A549 (cell line): Measurements from ENCODE around the gene DLGAP1. TPM values are rescaled to one million over a fixed set of nuclear protein-coding genes. Genes with fewer than 3 reads are reported as not detected.

Experiments
- ATAC-seq, 2 experiments: fragments of 200-7000 bp in 1 of 2; fragments of >200 bp in 1 of 2; cut with Nextera tagmentation in 1 of 2; cut with Tn5 transposase in 1 of 2; 3 replicates each; pipeline versions ENCODE4 v1.8.0 to v1.9.1; 2018 to 2020; ENCODE audit warnings: mild to moderate bottlenecking in 1 of 2, moderate library complexity in 1 of 2
- CTCF ChIA-PET: fragments of 300-600 bp; sonication (Branson Sonifier 250); formaldehyde crosslinking; extraction: SDS; loops from one replicate; lab custom pipeline; 2021; ENCODE audit warnings: antibody characterized with exemption, inconsistent platforms; lab: Yijun Ruan, JAX
- POLR2A ChIA-PET: fragments of 350-600 bp; formaldehyde crosslinking; extraction: SDS; loops from one replicate; lab custom pipeline; 2021; ENCODE audit warnings: antibody characterized with exemption, inconsistent platforms; lab: Yijun Ruan, JAX
- DNase-seq, 2 experiments: peaks; one replicate each; pipeline versions ENCODE4 v3.0.0 to v3.0.0-alpha.2; 2011 to 2016; ENCODE audit warnings: low read depth in 1 of 2, low spot score in 1 of 2
- FAIRE-seq: peaks from 2 replicates; lab custom pipeline; 2011; peaks lifted over from hg19 to GRCh38; lab: Jason Lieb, UNC
- H3K27ac ChIP-seq, 2 experiments: fragments of >200 bp; sonication (Bioruptor Twin); formaldehyde crosslinking; 3 replicates each; pipeline ENCODE4 v1.5.1; 2016 to 2017
- H3K4me1 ChIP-seq: fragments of >200 bp; sonication (Bioruptor Twin); formaldehyde crosslinking; 3 replicates; pipeline ENCODE4 v1.6.1; 2016
- H3K4me2 ChIP-seq: fragments of >200 bp; sonication (Bioruptor Twin); formaldehyde crosslinking; 3 replicates; pipeline ENCODE4 v1.6.1; 2016
- H3K4me3 ChIP-seq: fragments of >200 bp; sonication (Bioruptor Twin); formaldehyde crosslinking; 3 replicates; pipeline ENCODE4 v1.5.1; 2016
- H3K9me3 ChIP-seq: fragments of >200 bp; sonication (Bioruptor Twin); formaldehyde crosslinking; 3 replicates; pipeline ENCODE4 v1.6.1; 2016
- BHLHE40 ChIP-seq: IDR thresholded peaks from 2 replicates; pipeline ENCODE4 v1.6.1; 2012; ENCODE audit warnings: low read depth, low read length, inconsistent platforms
- CEBPB ChIP-seq, 2 experiments: fragments of >200 bp in 1 of 2; sonication (Bioruptor Twin) in 1 of 2; formaldehyde crosslinking in 1 of 2; IDR thresholded peaks; 2 replicates each; pipeline ENCODE4 v1.6.1; 2012 to 2016
- CTCF ChIP-seq: fragments of >200 bp; sonication (Bioruptor Twin); formaldehyde crosslinking; IDR thresholded peaks from 3 replicates; pipeline ENCODE4 v1.5.1; 2016
- EHF ChIP-seq: fragments of 250-450 bp; sonication (Bioruptor Pico); IDR thresholded peaks from 2 replicates; pipeline ENCODE4 v1.5.0; 2020; ENCODE audit warnings: mild to moderate bottlenecking
- FOSB ChIP-seq: fragments of 250-450 bp; sonication (Bioruptor Pico); IDR thresholded peaks from 2 replicates; pipeline ENCODE4 v1.5.0; 2020; ENCODE audit warnings: mild to moderate bottlenecking, moderate library complexity
- FOSL2 ChIP-seq, 2 experiments: fragments of 450-650 bp in 1 of 2; fragments of >200 bp in 1 of 2; sonication (Bioruptor Twin) in 1 of 2; formaldehyde crosslinking; IDR thresholded peaks; 2 replicates each; pipeline versions ENCODE4 v1.5.0 to v1.6.1; 2016 to 2020; ENCODE audit warnings: mild to moderate bottlenecking in 1 of 2, moderate library complexity in 1 of 2
- FOXS1 ChIP-seq: fragments of 250-450 bp; sonication (Bioruptor Pico); IDR thresholded peaks from 2 replicates; pipeline ENCODE4 v1.5.0; 2020; ENCODE audit warnings: mild to moderate bottlenecking, moderate library complexity
- HEYL ChIP-seq: fragments of 250-450 bp; sonication (Bioruptor Pico); IDR thresholded peaks from 2 replicates; pipeline ENCODE4 v1.8.0; 2021; ENCODE audit warnings: mild to moderate bottlenecking, moderate library complexity
- KDM1A ChIP-seq: fragments of 200-600 bp; sonication (generic); IDR thresholded peaks from 2 replicates; pipeline ENCODE4 v1.6.1; 2016; ENCODE audit warnings: low read depth, mild to moderate bottlenecking
- MAFK ChIP-seq: fragments of 450-650 bp; IDR thresholded peaks from 2 replicates; pipeline ENCODE4 v1.6.1; 2014; ENCODE audit not compliant: partially characterized antibody
- MAX ChIP-seq: IDR thresholded peaks from 2 replicates; pipeline ENCODE4 v1.6.1; 2012
- NPAS2 ChIP-seq: fragments of 250-450 bp; sonication (Bioruptor Pico); IDR thresholded peaks from 2 replicates; pipeline ENCODE4 v1.8.0; 2022; ENCODE audit warnings: mild to moderate bottlenecking, moderate library complexity, borderline replicate concordance
- POLR2AphosphoS2 ChIP-seq: conservative IDR thresholded peaks from 2 replicates; pipeline ENCODE4 v1.6.1; 2012; ENCODE audit warnings: low read length, improper control_type of control experiment, inconsistent platforms
- RCOR1 ChIP-seq: fragments of 150-350 bp; IDR thresholded peaks from 2 replicates; pipeline ENCODE4 v1.6.1; 2014; ENCODE audit warnings: antibody characterized with exemption, low read length, low read depth
- REST ChIP-seq: fragments of 200-600 bp; sonication (generic); IDR thresholded peaks from 2 replicates; pipeline ENCODE4 v1.6.1; 2016; ENCODE audit warnings: antibody characterized with exemption, mild to moderate bottlenecking, moderate library complexity
- RNF2 ChIP-seq: fragments of 200-600 bp; sonication (generic); IDR thresholded peaks from 2 replicates; pipeline ENCODE4 v1.6.1; 2016; ENCODE audit warnings: low read depth, mild to moderate bottlenecking, antibody characterized with exemption, moderate library complexity, borderline replicate concordance
- SMC3 ChIP-seq: fragments of >200 bp; sonication (Bioruptor Twin); formaldehyde crosslinking; IDR thresholded peaks from 3 replicates; pipeline ENCODE4 v1.6.1; 2018; ENCODE audit warnings: inconsistent platforms
- SREBF2 ChIP-seq: fragments of 450-650 bp; IDR thresholded peaks from 2 replicates; pipeline ENCODE4 v1.6.1; 2014; ENCODE audit warnings: mild to moderate bottlenecking, moderate library complexity
- TFCP2L1 ChIP-seq: fragments of 250-450 bp; sonication (Bioruptor Pico); IDR thresholded peaks from 2 replicates; pipeline ENCODE4 v1.5.0; 2021; ENCODE audit warnings: mild to moderate bottlenecking
- ZFP36 ChIP-seq: fragments of 450-650 bp; IDR thresholded peaks from 2 replicates; pipeline ENCODE4 v1.6.1; 2014; ENCODE audit warnings: borderline replicate concordance; ENCODE audit not compliant: partially characterized antibody
- ZNF302 ChIP-seq: fragments of 250-450 bp; sonication (Bioruptor Pico); IDR thresholded peaks from 2 replicates; pipeline ENCODE4 v1.9.0; 2021; ENCODE audit warnings: inconsistent platforms, mild to moderate bottlenecking, moderate library complexity
- ZSCAN20 ChIP-seq: fragments of 250-450 bp; sonication (Bioruptor Pico); IDR thresholded peaks from 2 replicates; pipeline ENCODE4 v1.8.0; 2022; ENCODE audit warnings: mild to moderate bottlenecking, moderate library complexity
- WGBS: methylation state at CpG from one replicate; pipeline ENCODE4 v1.1.6; 2017; ENCODE audit errors: missing lambda C conversion rate; 5-methylcytosine and 5-hydroxymethylcytosine counted together
- polyA plus RNA-seq, 4 experiments: library from polyadenylated mRNA; depleted of rRNA in 3 of 4; stranded (reverse); fragments of >200 nt; fragmentation: RNase III in 1 of 4; extraction: RNeasy Plus Mini Kit Qiagen cat#74134 plus additional on column Dnase treatment in 1 of 4; gene quantifications; 2 replicates in 3 of 4; 3 replicates in 1 of 4; pipeline ENCODE4 v1.2.3, GENCODE V29; 2011 to 2017

DLGAP1 gene
- polyA plus RNA-seq, 2 of the 4 experiments (the other 2 are of a cell fraction), result 0.04 to 0.12 TPM

GRCh38 chr18:3596637-3597384, 858.3 kb downstream of the DLGAP1 start (continued):
- TF ChIP-seq REST (no peak), FOXS1 (CRISPR knock-in tag) (0 out of 2 replicates have a peak, but pooled peaks have one; percentile 36), MAFK (peak; percentile 90), TFCP2L1 (CRISPR knock-in tag) (no peak), NPAS2 (CRISPR knock-in tag) (no peak), BHLHE40 (no peak), MAX (peak; percentile 60), ZFP36 (no peak), CEBPB (IDR thresholded peaks at IDR 0.05) (no peak), EHF (CRISPR knock-in tag) (peak; percentile 90), ZSCAN20 (CRISPR knock-in tag) (no peak), SREBF2 (no peak), RNF2 (no peak), ZNF302 (CRISPR knock-in tag) (peak; percentile 49; the same call in 1 of the 2 replicates), POLR2AphosphoS2 (no peak)

GRCh38 chr18:3596324-3596636, 858.8 kb downstream of the DLGAP1 start:
- Histone ChIP-seq H3K9me3 (no peaks in the 10 kb centered on the region), H3K4me1 (peaks cover 76% of the 10 kb centered on the region), H3K4me3 (peak overlapping the region; percentile 48), H3K4me2 (peak overlapping the region; percentile 95), H3K27ac (peak overlapping the region; percentile 98 to 100)
- FAIRE-seq (no peak), DNase-seq (no peak), ATAC-seq (no peak)
- WGBS, result 0% methylated on average over 3 of the region's 3 CpGs
- ChIA-PET POLR2A (interaction anchor here (0.7 to 5.8 kb wide), 10 partner anchors 9 to 299 kb away, joined by 3 to 146 read pairs (median 25); partner anchors contain the start of gene TGIF1), CTCF (interaction anchor here (0.6 to 13.2 kb wide), 12 partner anchors 10 to 218 kb away, joined by 3 to 136 read pairs (median 4); no protein-coding TSS in a partner anchor)
- TF ChIP-seq FOSB (CRISPR knock-in tag) (no peak), CTCF (no peak), POLR2AphosphoS2 (no peak), CEBPB (IDR thresholded peaks at IDR 0.05) (no peak), FOXS1 (CRISPR knock-in tag) (no peak), KDM1A (no peak), MAX (no peak), SMC3 (no peak), HEYL (CRISPR knock-in tag) (no peak; the same call in 1 of the 2 replicates), SREBF2 (no peak), ZFP36 (no peak), RCOR1 (no peak), FOSL2 (IDR thresholded peaks at IDR 0.05) (no peak), FOSL2 (CRISPR knock-in tag; IDR thresholded peaks at IDR 0.05) (no peak)
